ENCODE results near the gene TWF2.
"Not testable (repeated sequence)": the region's sequence is repeated elsewhere in the genome, so short reads cannot be mapped to it uniquely, and the experiment has no call there.

TWF2 gene

GRCh38 chr3:52238761-52239701 is at the start of gene TWF2:
TSS of gene TWF2 (minus strand) at chr3:52239158. CDS start at chr3:52239016, 142 bp downstream.
- DNase-seq (ENCODE audit: low spot score), result peak; percentile 99

- no peak for DNase-seq (ENCODE audit: low spot score)
Observed at GRCh38 chr3:52288674-52289073, 49.7 kb upstream of the TWF2 start.

GRCh38 chr3:52286777-52287110 is 47.8 kb upstream of the TWF2 start:
- DNase-seq (ENCODE audit: low spot score), result no peak

- DNase-seq (ENCODE audit: low spot score), result not testable (repeated sequence)
Observed at GRCh38 chr3:52284051-52284450, 45.1 kb upstream of the TWF2 start.

GRCh38 chr3:52283306-52283705 is 44.3 kb upstream of the TWF2 start:
- no peak for DNase-seq (ENCODE audit: low spot score)

- no peak for DNase-seq (ENCODE audit: low spot score)
Observed at GRCh38 chr3:52281981-52282801, 43.2 kb upstream of the TWF2 start.

GRCh38 chr3:52280050-52280461 is 41.1 kb upstream of the TWF2 start:
- DNase-seq (ENCODE audit: low spot score), result no peak

GRCh38 chr3:52279596-52279995 is 40.6 kb upstream of the TWF2 start:
- no peak for DNase-seq (ENCODE audit: low spot score)

GRCh38 chr3:52278510-52279069 is 39.6 kb upstream of the TWF2 start, which contains the start of gene WDR82:
TSS of gene WDR82 (minus strand) at chr3:52278649. CDS start at chr3:52278361, 288 bp downstream.
- DNase-seq (ENCODE audit: low spot score), result peak; percentile 88

GRCh38 chr3:52277972-52278509 is 39.1 kb upstream of the TWF2 start:
- no peak for DNase-seq (ENCODE audit: low spot score)

GRCh38 chr3:52277071-52277964 is 38.4 kb upstream of the TWF2 start:
- DNase-seq (ENCODE audit: low spot score), result no peak

GRCh38 chr3:52274781-52275180 is 35.8 kb upstream of the TWF2 start:
- not testable (repeated sequence) for DNase-seq (ENCODE audit: low spot score)

- no peak for DNase-seq (ENCODE audit: low spot score)
Observed at GRCh38 chr3:52272831-52273230, 33.9 kb upstream of the TWF2 start.

- not testable (repeated sequence) for DNase-seq (ENCODE audit: low spot score)
Observed at GRCh38 chr3:52272172-52272571, 33.2 kb upstream of the TWF2 start.

GRCh38 chr3:52270252-52270754 is 31.3 kb upstream of the TWF2 start:
- DNase-seq (ENCODE audit: low spot score), result no peak

GRCh38 chr3:52269776-52270175 is 30.8 kb upstream of the TWF2 start:
- DNase-seq (ENCODE audit: low spot score), result no peak

- no peak for DNase-seq (ENCODE audit: low spot score)
Observed at GRCh38 chr3:52268036-52268435, 29.1 kb upstream of the TWF2 start.

- no peak for DNase-seq (ENCODE audit: low spot score)
Observed at GRCh38 chr3:52265387-52265786, 26.4 kb upstream of the TWF2 start.

- no peak for DNase-seq (ENCODE audit: low spot score)
Observed at GRCh38 chr3:52262447-52262846, 23.5 kb upstream of the TWF2 start.

- no peak for DNase-seq (ENCODE audit: low spot score)
Observed at GRCh38 chr3:52259448-52259847, 20.5 kb upstream of the TWF2 start.

- DNase-seq (ENCODE audit: low spot score), result no peak
Observed at GRCh38 chr3:52259035-52259434, 20.1 kb upstream of the TWF2 start.

All from HuH-7 (cell line).